Measurements from ENCODE around the gene IL16. TPM values are rescaled to one million over a fixed set of nuclear protein-coding genes. Genes with fewer than 3 reads are reported as not detected.

Gene IL16
- total and polyA plus RNA-seq, 9 of the 15 experiments (the other 6 are each of a cell fraction or from before 2014, with no cell fraction given) = 1.4 to 18.8 (median 10.6) TPM

DNA sequence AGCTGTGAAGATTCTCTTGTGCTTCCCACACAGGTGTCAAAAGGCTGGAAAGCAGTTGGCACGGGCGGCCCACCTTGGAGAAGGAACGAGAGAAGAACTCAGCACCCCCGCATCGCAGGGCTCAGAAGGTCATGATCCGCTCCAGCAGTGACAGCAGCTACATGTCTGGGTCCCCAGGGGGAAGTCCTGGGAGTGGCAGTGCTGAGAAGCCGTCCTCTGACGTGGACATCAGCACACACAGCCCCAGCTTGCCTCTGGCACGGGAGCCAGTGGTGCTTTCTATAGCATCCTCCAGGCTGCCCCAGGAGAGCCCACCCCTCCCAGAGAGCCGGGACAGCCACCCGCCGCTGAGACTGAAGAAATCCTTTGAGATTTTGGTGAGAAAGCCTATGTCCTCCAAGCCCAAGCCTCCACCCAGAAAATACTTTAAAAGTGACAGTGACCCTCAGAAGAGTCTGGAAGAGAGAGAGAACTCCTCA lies 95.9 kb downstream of the IL16 start:
- no peak for FAIRE-seq
- no peak for DNase-seq (ENCODE audit: extremely low read depth in 1 of 4, low spot score in 3 of 4)

DNA sequence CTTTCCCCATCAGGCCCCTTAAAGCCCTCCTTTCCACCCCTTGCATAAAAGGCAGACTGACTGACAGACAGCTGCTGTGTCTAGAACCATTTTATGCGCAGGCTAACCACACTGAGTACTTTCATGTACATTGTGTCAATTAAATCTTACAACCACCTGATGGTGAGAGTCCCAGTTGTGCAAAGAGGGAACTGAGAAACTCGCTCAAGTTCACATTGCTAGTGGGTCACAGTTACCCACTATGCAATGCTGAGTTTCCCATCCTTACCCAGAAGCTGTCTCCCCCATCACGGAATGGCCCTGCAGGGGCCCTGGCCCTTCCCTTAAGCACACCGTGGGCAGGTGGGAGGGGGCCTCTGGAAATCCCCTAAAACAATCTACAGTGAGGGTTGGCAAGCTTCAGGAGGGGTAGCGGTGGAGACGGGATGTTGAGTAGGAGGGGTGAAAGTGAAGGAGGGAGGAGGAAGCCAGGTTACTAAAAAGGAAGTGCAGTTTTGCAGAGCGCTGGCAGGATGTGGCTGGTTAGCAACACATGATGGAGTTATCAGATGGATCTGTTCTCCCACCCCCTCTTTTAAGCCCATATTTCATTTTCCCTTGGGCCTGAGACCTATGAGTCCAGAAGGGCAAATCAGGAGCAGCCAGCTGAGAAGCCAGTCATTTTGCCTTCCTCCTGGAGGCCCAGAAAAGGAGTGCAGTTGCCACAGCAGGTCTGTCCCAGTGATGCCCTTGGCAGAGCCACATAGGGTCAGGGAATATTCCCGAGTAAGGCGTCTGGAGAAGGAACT lies 97.2 kb downstream of the IL16 start:
- Histone ChIP-seq H2AFZ (ENCODE audit: low read depth, low read length) (no peak overlapping the region), H3K4me1 (replicated peaks in 1 of 2; ENCODE audit: control insufficient read depth in 2 of 2, insufficient read depth in 2 of 2, low read length in 2 of 2) (no peaks in the 10 kb centered on the region), H3K79me2 (ENCODE audit: control insufficient read depth, insufficient read depth, low read length) (no peaks in the 10 kb centered on the region), H3K27me3 (ENCODE audit: control insufficient read depth in 2 of 2, insufficient read depth in 2 of 2, low read length in 2 of 2) (no peaks in the 10 kb centered on the region), H3K4me2 (ENCODE audit: insufficient read depth, low read length) (no peak overlapping the region), H3K27ac (ENCODE audit: extremely low read depth, low read depth, low read length) (no peak overlapping the region), H3K9ac (ENCODE audit: insufficient read depth in 1 of 2, low read depth in 2 of 2, low read length in 2 of 2) (no peak overlapping the region), H4K20me1 (replicated peaks; ENCODE audit: control insufficient read depth, insufficient read depth, low read length) (no peaks in the 10 kb centered on the region), H3K4me3 (no peak overlapping the region), H3K36me3 (ENCODE audit: control insufficient read depth, insufficient read depth, low read length) (no peaks in the 10 kb centered on the region; the same call in 2 of the 3 replicates), H3K9me1 (ENCODE audit: control insufficient read depth, insufficient read depth, low read length) (no peaks in the 10 kb centered on the region), H3K9me3 (replicated peaks; ENCODE audit: control insufficient read depth, insufficient read depth, low read depth, low read length) (no peaks in the 10 kb centered on the region)
- DNase-seq (ENCODE audit: extremely low read depth in 1 of 4, low spot score in 3 of 4) (no peak), FAIRE-seq (no peak), ATAC-seq (no peak)
- in situ Hi-C loops (cut with MboI) = no loop called here
- ChIA-PET POLR2A (interaction anchor here (0.6 kb wide), 1 partner anchor 223 kb away, joined by 3 read pairs; no protein-coding TSS in a partner anchor), CTCF (ENCODE audit: low intra/inter-chr PET ratio) (no interaction called here)
- no TSS peak for BruUV-seq (replicated peaks)
- 34% methylated on average over 9 of the region's 9 CpGs for WGBS (ENCODE audit: insufficient coverage, low coverage, missing lambda C conversion rate)
- intact Hi-C loops (cut with micrococcal nuclease) = no loop called here
- TF ChIP-seq GABPA (tag; conservative IDR thresholded peaks at IDR 0.05; ENCODE audit: low read depth) (peak; percentile 34; the same call in 1 of the 2 replicates), ZNF707 (CRISPR knock-in tag; conservative IDR thresholded peaks at IDR 0.05) (no peak), POU5F1 (IDR thresholded peaks at IDR 0.05; ENCODE audit: borderline replicate concordance, low read depth, low read length, partially characterized antibody) (no peak), ZNF212 (CRISPR knock-in tag; IDR thresholded peaks at IDR 0.05) (no peak), MEIS2 (IDR thresholded peaks at IDR 0.05; ENCODE audit: partially characterized antibody) (peak; percentile 23), SPI1 (IDR thresholded peaks at IDR 0.05; ENCODE audit: borderline replicate concordance, low read depth, low read length) (0 out of 2 replicates have a peak, but pooled peaks have one; percentile 47), YY1 (IDR thresholded peaks at IDR 0.05; ENCODE audit: borderline replicate concordance in 1 of 3, control insufficient read depth in 1 of 3, extremely low read depth in 1 of 3, insufficient read depth in 3 of 3, insufficient read length in 1 of 3, insufficient replicate concordance in 2 of 3, low read depth in 1 of 3, low read length in 2 of 3) (peak in 1 of 3 experiments; percentile 9), SIN3A (IDR thresholded peaks at IDR 0.05; ENCODE audit: borderline replicate concordance in 2 of 2, control insufficient read depth in 1 of 2, low read depth in 2 of 2, low read length in 2 of 2) (no peak)
- TF ChIP-seq, protein P1, sequence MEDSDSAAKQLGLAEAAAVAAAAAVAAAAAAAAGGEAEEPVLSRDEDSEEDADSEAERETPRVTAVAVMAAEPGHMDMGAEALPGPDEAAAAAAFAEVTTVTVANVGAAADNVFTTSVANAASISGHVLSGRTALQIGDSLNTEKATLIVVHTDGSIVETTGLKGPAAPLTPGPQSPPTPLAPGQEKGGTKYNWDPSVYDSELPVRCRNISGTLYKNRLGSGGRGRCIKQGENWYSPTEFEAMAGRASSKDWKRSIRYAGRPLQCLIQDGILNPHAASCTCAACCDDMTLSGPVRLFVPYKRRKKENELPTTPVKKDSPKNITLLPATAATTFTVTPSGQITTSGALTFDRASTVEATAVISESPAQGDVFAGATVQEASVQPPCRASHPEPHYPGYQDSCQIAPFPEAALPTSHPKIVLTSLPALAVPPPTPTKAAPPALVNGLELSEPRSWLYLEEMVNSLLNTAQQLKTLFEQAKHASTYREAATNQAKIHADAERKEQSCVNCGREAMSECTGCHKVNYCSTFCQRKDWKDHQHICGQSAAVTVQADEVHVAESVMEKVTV (CRISPR knock-in tag; IDR thresholded peaks at IDR 0.05) = no peak

More for the DNA sequence above, 95.9 kb downstream of the IL16 start:
- no peaks in the 10 kb centered on the region for H3K4me1 ChIP-seq (replicated peaks in 1 of 2; ENCODE audit: control insufficient read depth in 2 of 2, insufficient read depth in 2 of 2, low read length in 2 of 2)
- H4K20me1 ChIP-seq (replicated peaks; ENCODE audit: control insufficient read depth, insufficient read depth, low read length) = no peaks in the 10 kb centered on the region
- H3K9me3 ChIP-seq (replicated peaks; ENCODE audit: control insufficient read depth, insufficient read depth, low read depth, low read length) = no peaks in the 10 kb centered on the region
- TF ChIP-seq ZBTB17 (CRISPR knock-in tag; IDR thresholded peaks at IDR 0.05) = no peak
- no peak overlapping the region for H3K27ac ChIP-seq (ENCODE audit: extremely low read depth, low read depth, low read length)
- no peaks in the 10 kb centered on the region for H3K79me2 ChIP-seq (ENCODE audit: control insufficient read depth, insufficient read depth, low read length)
- no TSS peak for BruUV-seq (replicated peaks)
- H3K4me3 ChIP-seq = no peak overlapping the region
- H3K4me2 ChIP-seq (ENCODE audit: insufficient read depth, low read length) = no peak overlapping the region
- H3K36me3 ChIP-seq (ENCODE audit: control insufficient read depth, insufficient read depth, low read length) = no peaks in the 10 kb centered on the region; the same call in 2 of the 3 replicates
- H3K9me1 ChIP-seq (ENCODE audit: control insufficient read depth, insufficient read depth, low read length) = no peaks in the 10 kb centered on the region
- 52% methylated on average over 12 of the region's 12 CpGs for WGBS (ENCODE audit: insufficient coverage, low coverage, missing lambda C conversion rate)
- CTCF ChIA-PET (ENCODE audit: low intra/inter-chr PET ratio) = no interaction called here
- H3K27me3 ChIP-seq (ENCODE audit: control insufficient read depth in 2 of 2, insufficient read depth in 2 of 2, low read length in 2 of 2) = no peaks in the 10 kb centered on the region
- intact Hi-C loops (cut with micrococcal nuclease) (no loop called here), in situ Hi-C loops (cut with MboI) (no loop called here)
- H2AFZ ChIP-seq (ENCODE audit: low read depth, low read length) = no peak overlapping the region
- POLR2A ChIA-PET = interaction anchor here (0.5 kb wide), 1 partner anchor 1250 kb away, joined by 3 read pairs; no protein-coding TSS in a partner anchor
- ATAC-seq = no peak
- H3K9ac ChIP-seq (ENCODE audit: insufficient read depth in 1 of 2, low read depth in 2 of 2, low read length in 2 of 2) = no peak overlapping the region; a peak in 1 of 4 replicates
